B cell (primary cell): Measurements from ENCODE around the gene TMTC4. TPM values are rescaled to one million over a fixed set of nuclear protein-coding genes. Genes with fewer than 3 reads are reported as not detected.

Experiments used
- ATAC-seq: fragments of 200-7000 bp; cut with Tn5 transposase; one replicate; pipeline ENCODE4 v1.10.0; 2021; ENCODE audit warnings: low read depth, mild to moderate bottlenecking, moderate number of reproducible peaks, moderate library complexity
- CTCF ChIA-PET: fragments of 350-600 bp; sonication (Branson Sonifier 250); formaldehyde crosslinking; loops from one replicate; lab custom pipeline; 2021; ENCODE audit warnings: antibody characterized with exemption, inconsistent platforms; lab: Charles Lee
- POLR2A ChIA-PET: fragments of 350-600 bp; sonication (Branson Sonifier 250); formaldehyde crosslinking; loops from one replicate; lab custom pipeline; 2021; ENCODE audit warnings: antibody characterized with exemption; lab: Charles Lee
- DNase-seq: peaks from one replicate; pipeline ENCODE4 v3.0.0; 2013
- H2AFZ ChIP-seq: 2 replicates; pipeline ENCODE4 v1.6.1; 2012; ENCODE audit warnings: mild to moderate bottlenecking, low read depth, low read length; ENCODE audit not compliant: insufficient read depth, poor library complexity, severe bottlenecking
- H3K27ac ChIP-seq, 2 donors: 1 replicate in 1 of 2; 2 replicates in 1 of 2; pipeline ENCODE4 v1.5.1; 2012 to 2013; ENCODE audit warnings: low read length in 2 of 2, mild to moderate bottlenecking in 2 of 2, moderate library complexity in 1 of 2
- H3K27me3 ChIP-seq, 4 experiments: fragments of 200-600 bp in 1 of 4; sonication (generic) in 1 of 4; replicated peaks in 1 of 4; 1 replicate in 2 of 4; 2 replicates in 2 of 4; pipeline versions ENCODE4 v1.6.1 to v1.7.0; 2013 to 2016; ENCODE audit warnings: low read length in 3 of 4, mild to moderate bottlenecking in 2 of 4, mixed read lengths in 1 of 4, moderate library complexity in 1 of 4; ENCODE audit not compliant: insufficient read depth in 4 of 4, control insufficient read depth in 3 of 4; ENCODE audit errors: control extremely low read depth in 1 of 4
- H3K36me3 ChIP-seq, 2 experiments: replicated peaks in 1 of 2; 1 replicate in 1 of 2; 2 replicates in 1 of 2; pipeline versions ENCODE4 v1.6.1 to v1.7.1; 2013; ENCODE audit warnings: low read length in 1 of 2; ENCODE audit not compliant: insufficient read depth in 2 of 2, control insufficient read depth in 1 of 2; ENCODE audit errors: control extremely low read depth in 1 of 2, extremely low read depth in 1 of 2
- H3K4me1 ChIP-seq, 2 donors: fragments of 200-600 bp in 1 of 2; sonication (generic) in 1 of 2; 1 replicate in 1 of 2; 2 replicates in 1 of 2; pipeline versions ENCODE4 v1.5.1 to v1.6.1; 2013 to 2017; ENCODE audit warnings: low read length in 2 of 2; ENCODE audit not compliant: control insufficient read depth in 2 of 2, insufficient read depth in 2 of 2
- H3K4me2 ChIP-seq: replicated peaks from 2 replicates; pipeline ENCODE3; 2012; ENCODE audit warnings: mild to moderate bottlenecking, low read depth, low read length; ENCODE audit not compliant: poor library complexity, severe bottlenecking
- H3K4me3 ChIP-seq, 5 experiments: fragments of 200-600 bp in 1 of 5; sonication (generic) in 1 of 5; 1 replicate in 3 of 5; 2 replicates in 2 of 5; pipeline versions ENCODE4 v1.5.1 to v1.7.0; 2011 to 2016; ENCODE audit warnings: low read length in 4 of 5, mild to moderate bottlenecking in 4 of 5, low read depth in 2 of 5, control low read depth in 1 of 5, moderate library complexity in 1 of 5; ENCODE audit not compliant: insufficient read depth in 1 of 5; ENCODE audit errors: control extremely low read depth in 1 of 5, extremely low read depth in 1 of 5
- H3K79me2 ChIP-seq: fragments of 200-600 bp; sonication (generic); one replicate; pipeline ENCODE4 v1.6.0; 2016; ENCODE audit warnings: low read length; ENCODE audit not compliant: control insufficient read depth, insufficient read depth
- H3K9ac ChIP-seq: fragments of 200-600 bp; sonication (generic); 2 replicates; pipeline ENCODE4 v1.6.1; 2017; ENCODE audit warnings: mild to moderate bottlenecking, low read length, moderate library complexity
- H3K9me3 ChIP-seq, 3 donors: one replicate each; pipeline versions ENCODE4 v1.6.1 to v1.7.1; 2013; ENCODE audit warnings: low read length in 2 of 3; ENCODE audit not compliant: control insufficient read depth in 2 of 3, insufficient read depth in 1 of 3; ENCODE audit errors: control extremely low read depth in 1 of 3
- H4K20me1 ChIP-seq: 2 replicates; pipeline ENCODE4 v1.6.0; 2012; ENCODE audit warnings: mild to moderate bottlenecking, low read length; ENCODE audit not compliant: insufficient read depth, control insufficient read depth, poor library complexity, severe bottlenecking
- H3K27ac Mint-ChIP-seq: one replicate; pipeline ENCODE4 v1.8.0; 2021; ENCODE audit warnings: mixed read lengths
- H3K27me3 Mint-ChIP-seq: one replicate; pipeline ENCODE4 v1.8.0; 2021; ENCODE audit warnings: mixed read lengths
- H3K4me1 Mint-ChIP-seq: one replicate; pipeline ENCODE4 v1.8.0; 2021; ENCODE audit warnings: mixed read lengths
- H3K4me3 Mint-ChIP-seq: one replicate; pipeline ENCODE4 v1.8.0; 2021; ENCODE audit warnings: mixed read lengths
- H3K9me3 Mint-ChIP-seq: one replicate; pipeline ENCODE4 v1.8.0; 2022; ENCODE audit warnings: mixed read lengths; ENCODE audit not compliant: insufficient read depth
- EZH2 ChIP-seq: IDR thresholded peaks from 2 replicates; pipeline ENCODE4 v1.6.1; 2012; ENCODE audit warnings: borderline replicate concordance, low read depth, mild to moderate bottlenecking, moderate library complexity, low read length; ENCODE audit not compliant: insufficient read depth, poor library complexity, severe bottlenecking
- WGBS: methylation state at CpG from one replicate; pipeline ENCODE4 v1.1.5; 2013; ENCODE audit warnings: missing lambda C conversion rate; ENCODE audit not compliant: insufficient coverage; 5-methylcytosine and 5-hydroxymethylcytosine counted together
- intact Hi-C: fragments of 100-400 bp; cut with micrococcal nuclease; formaldehyde crosslinking; loops from one replicate; pipeline ENCODE4 v1.10.0; 2022
- polyA plus RNA-seq: library from polyadenylated mRNA; depleted of rRNA; stranded (reverse); fragments of >200 nt; gene quantifications from 2 replicates; pipeline ENCODE4 v1.2.3, GENCODE V29; 2012
- total RNA-seq, 2 donors: library from RNA; stranded (reverse); fragments of 120-200 nt in 1 of 2; gene quantifications; 1 replicate in 1 of 2; 2 replicates in 1 of 2; pipeline versions ENCODE4 v1.2.3 to v1.2.4, GENCODE V29; 2013 to 2022
- TF ChIP-seq, protein P1 (sequence below): fragments of 200-600 bp; IDR thresholded peaks from one replicate; pipeline ENCODE4 v1.8.0; 2022; ENCODE audit warnings: antibody characterized with exemption, mild to moderate bottlenecking

Gene TMTC4
- total and polyA plus RNA-seq, 2 donors (not counting 1 experiment from before 2014, with no cell fraction given) = 7.9 to 17.8 TPM

- intact Hi-C loops = loop anchor here (5.0 kb wide), 1 partner anchor 1066 kb away; the partner anchor contains the start of gene CLYBL
- ChIA-PET POLR2A (no interaction called here), CTCF (interaction anchor here (1.5 kb wide), 1 partner anchor 101 kb away, joined by 3 read pairs; no protein-coding TSS in a partner anchor)
- peaks cover 2 to 7% of the 10 kb centered on the region in 2 experiments for H3K36me3 ChIP-seq
- Mint-ChIP-seq H3K4me3 (peak overlapping the region; percentile 93), H3K27me3 (peaks cover 6% of the 10 kb centered on the region), H3K9me3 (no peaks in the 10 kb centered on the region), H3K27ac (no peak overlapping the region), H3K4me1 (peaks cover 13% of the 10 kb centered on the region)
- peaks cover 19% of the 10 kb centered on the region for H3K79me2 ChIP-seq
- ATAC-seq (no peak), DNase-seq (no peak)
- peaks cover 13 to 19% of the 10 kb centered on the region in 2 donors for H3K4me1 ChIP-seq
- H3K4me2 ChIP-seq = peak overlapping the region; percentile 97
- no peaks in the 10 kb centered on the region for H3K27me3 ChIP-seq
- H3K9ac ChIP-seq = peak overlapping the region; percentile 69
- peaks cover 0 to 4% (median 0%) of the 10 kb centered on the region in 3 donors for H3K9me3 ChIP-seq
- peak overlapping the region; percentile 82 for H2AFZ ChIP-seq
- peak overlapping the region in 4 of 5 experiments; percentile 33 to 78 (median 66) for H3K4me3 ChIP-seq
- peaks cover 4% of the 10 kb centered on the region for H4K20me1 ChIP-seq
- 40% methylated on average over 11 of the region's 11 CpGs for WGBS
- no peak for TF ChIP-seq EZH2
- TF ChIP-seq, protein P1, sequence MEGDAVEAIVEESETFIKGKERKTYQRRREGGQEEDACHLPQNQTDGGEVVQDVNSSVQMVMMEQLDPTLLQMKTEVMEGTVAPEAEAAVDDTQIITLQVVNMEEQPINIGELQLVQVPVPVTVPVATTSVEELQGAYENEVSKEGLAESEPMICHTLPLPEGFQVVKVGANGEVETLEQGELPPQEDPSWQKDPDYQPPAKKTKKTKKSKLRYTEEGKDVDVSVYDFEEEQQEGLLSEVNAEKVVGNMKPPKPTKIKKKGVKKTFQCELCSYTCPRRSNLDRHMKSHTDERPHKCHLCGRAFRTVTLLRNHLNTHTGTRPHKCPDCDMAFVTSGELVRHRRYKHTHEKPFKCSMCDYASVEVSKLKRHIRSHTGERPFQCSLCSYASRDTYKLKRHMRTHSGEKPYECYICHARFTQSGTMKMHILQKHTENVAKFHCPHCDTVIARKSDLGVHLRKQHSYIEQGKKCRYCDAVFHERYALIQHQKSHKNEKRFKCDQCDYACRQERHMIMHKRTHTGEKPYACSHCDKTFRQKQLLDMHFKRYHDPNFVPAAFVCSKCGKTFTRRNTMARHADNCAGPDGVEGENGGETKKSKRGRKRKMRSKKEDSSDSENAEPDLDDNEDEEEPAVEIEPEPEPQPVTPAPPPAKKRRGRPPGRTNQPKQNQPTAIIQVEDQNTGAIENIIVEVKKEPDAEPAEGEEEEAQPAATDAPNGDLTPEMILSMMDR = no peak
- no peak overlapping the region for H3K27ac ChIP-seq
Measured at GRCh38 chr13:100673376-100673712, 1.3 kb downstream of the TMTC4 start.

DNA sequence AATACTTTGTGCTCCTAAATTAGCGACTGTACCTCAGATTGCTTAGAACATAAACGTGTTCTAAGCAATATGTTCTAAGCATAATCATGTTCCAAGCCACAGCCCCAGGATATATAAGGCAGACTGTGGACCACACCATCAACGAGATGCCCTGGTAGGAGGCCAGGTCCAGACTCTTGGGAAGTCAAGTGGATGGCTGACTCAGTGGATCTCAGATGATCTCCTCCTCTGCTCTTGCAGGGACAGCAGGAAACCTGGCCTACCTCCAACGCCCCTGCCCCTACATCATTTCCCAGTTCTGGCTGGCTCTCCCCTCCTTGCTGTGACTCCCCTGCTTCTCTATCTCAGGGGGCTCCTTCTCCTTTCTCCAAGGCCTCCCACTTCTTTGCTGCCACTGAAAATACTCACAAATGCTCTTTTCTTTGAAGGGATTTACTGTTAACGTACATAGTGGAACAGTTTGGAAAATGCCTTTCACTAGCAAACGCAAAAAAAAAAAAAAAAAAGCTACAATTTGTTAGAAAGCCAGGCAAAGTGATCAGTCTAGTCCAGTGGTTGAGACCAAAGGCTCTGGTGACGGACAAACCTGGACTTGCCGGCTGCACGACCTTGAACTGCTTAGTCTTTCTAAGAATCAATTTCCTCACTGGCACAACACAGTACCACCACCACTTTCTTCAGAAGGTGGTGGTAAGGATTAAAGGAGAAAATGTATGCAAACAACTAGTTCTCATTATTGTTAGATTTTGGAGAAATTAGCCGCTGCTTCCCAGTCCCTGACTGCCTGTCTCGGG is 3.0 kb downstream of the TMTC4 start:
- Histone ChIP-seq H3K9ac (no peak overlapping the region), H3K9me3 (peaks cover 0 to 4% (median 0%) of the 10 kb centered on the region in 3 donors), H3K4me1 (peaks cover 13 to 19% of the 10 kb centered on the region in 2 donors), H3K4me3 (no peak overlapping the region), H3K4me2 (no peak overlapping the region), H3K27ac (no peak overlapping the region), H3K27me3 (no peaks in the 10 kb centered on the region), H3K36me3 (peaks cover 3 to 15% of the 10 kb centered on the region in 2 experiments), H3K79me2 (peaks cover 19% of the 10 kb centered on the region), H4K20me1 (peaks cover 4% of the 10 kb centered on the region), H2AFZ (no peak overlapping the region)
- DNase-seq (no peak), ATAC-seq (no peak)
- intact Hi-C loops = loop anchor here (5.0 kb wide), 1 partner anchor 1064 kb away; the partner anchor contains the start of gene CLYBL
- POLR2A ChIA-PET = no interaction called here
- Mint-ChIP-seq H3K9me3 (no peaks in the 10 kb centered on the region), H3K27me3 (peaks cover 6% of the 10 kb centered on the region), H3K4me1 (peaks cover 13% of the 10 kb centered on the region), H3K27ac (no peak overlapping the region), H3K4me3 (no peak overlapping the region)
- TF ChIP-seq, protein P1 = no peak
- TF ChIP-seq EZH2 = no peak
- WGBS = 95% methylated on average over 5 of the region's 11 CpGs
- CTCF ChIA-PET = no interaction called here
